GM20000 (cell line): ENCODE measurements around the gene CLEC14A.

Source experiments
- DNase-seq: peaks from one replicate; pipeline ENCODE4 v3.0.0; 2012; ENCODE audit warnings: low spot score
- CTCF ChIP-seq: IDR thresholded peaks from 2 replicates; pipeline ENCODE4 v1.5.1; 2012; ENCODE audit warnings: mild to moderate bottlenecking, control low read depth; ENCODE audit errors: extremely low read depth, missing control alignments

CLEC14A gene

GRCh38 chr14:38257507-38257906 lies 1.6 kb upstream of the CLEC14A start:
- DNase-seq: no peak
- no peak for TF ChIP-seq CTCF

- no peak for DNase-seq
- no peak for TF ChIP-seq CTCF
These were observed 594 bp upstream of the CLEC14A start for GRCh38 chr14:38256533-38256840.

GRCh38 chr14:38255408-38255672 lies 553 bp downstream of the CLEC14A start:
- no peak for DNase-seq
- no peak for TF ChIP-seq CTCF

GRCh38 chr14:38254571-38255407 lies 1.1 kb downstream of the CLEC14A start:
- TF ChIP-seq CTCF: no peak
- no peak for DNase-seq

GRCh38 chr14:38253676-38254075 lies 2.2 kb downstream of the CLEC14A start:
- no peak for TF ChIP-seq CTCF
- no peak for DNase-seq

GRCh38 chr14:38252066-38252710 lies 3.7 kb downstream of the CLEC14A start:
- DNase-seq: no peak
- no peak for TF ChIP-seq CTCF

- no peak for DNase-seq
- no peak for TF ChIP-seq CTCF
These were observed 5.6 kb downstream of the CLEC14A start for GRCh38 chr14:38250331-38250730.
